Articular chondrocyte of knee joint (primary cell): Measurements from ENCODE around the gene P4HA1. TPM values are rescaled to one million over a fixed set of nuclear protein-coding genes. Genes with fewer than 3 reads are reported as not detected.

Source experiments
- small RNA-seq: library from RNA; depleted of rRNA; stranded (forward); fragments of <200 nt; gene quantifications from one replicate; pipeline ENCODE3, GENCODE V24; 2012
- total RNA-seq: library from RNA; depleted of rRNA; stranded (reverse); fragments of >200 nt; gene quantifications from 2 replicates; pipeline ENCODE4 v1.2.3, GENCODE V29; 2012

The P4HA1 gene
- total RNA-seq = 437 and 474 TPM in 2 replicates

GRCh38 chr10:73096449-73097304 lies at the start of gene P4HA1:
P4HA1 (minus strand) TSS chr10:73096866; CDS start chr10:73074883, 21,983 bp downstream.

GRCh38 chr10:73110345-73110849 lies 13.7 kb upstream of the P4HA1 start, which contains the start of gene NUDT13:
NUDT13 (plus strand) TSS chr10:73110455; CDS start chr10:73114366, 3,911 bp downstream.

Small RNA genes within 50 kb of the gene (small RNA-seq; reads per million reads assigned to genes)
- gene RF00019 (not detected), gene SNORA11F (407 reads per million, percentile 99 among the genes with 10 or more reads in this experiment)

Other genes starting within 250 kb of the P4HA1 start
- 0.13 and 0.43 TPM in 2 replicates for gene OIT3, start 203.1 kb downstream of the P4HA1 start, total RNA-seq
- 0.11 TPM in 1 of 2 replicates, not detected in the other for gene PLA2G12B, start 142.1 kb downstream of the P4HA1 start, total RNA-seq
- gene NUDT13, start 13.6 kb upstream of the P4HA1 start, total RNA-seq = 1.8 and 2.2 TPM in 2 replicates
- 43.1 and 43.5 TPM in 2 replicates for gene ECD, start 71.1 kb upstream of the P4HA1 start, total RNA-seq
- 34.0 and 37.4 TPM in 2 replicates for gene FAM149B1, start 71.3 kb upstream of the P4HA1 start, total RNA-seq
- 15.8 and 19.9 TPM in 2 replicates for gene DNAJC9, start 150.4 kb upstream of the P4HA1 start, total RNA-seq
- 74.5 and 81.9 TPM in 2 replicates for gene MRPS16, start 155.8 kb upstream of the P4HA1 start, total RNA-seq